Stomach (tissue), 9 donors: Measurements from ENCODE around the gene TMEM147. TPM values are rescaled to one million over a fixed set of nuclear protein-coding genes. Genes with fewer than 3 reads are reported as not detected.

Source experiments
- DNase-seq, 2 donors: peaks; one replicate each; pipeline versions ENCODE4 v3.0.0 to v3.0.0-alpha.2; 2013 to 2019
- H3K27ac ChIP-seq, 5 donors: fragments of 200-600 bp in 4 of 5; sonication (generic) in 4 of 5; one replicate each; pipeline ENCODE4 v1.5.1; 2013 to 2019; ENCODE audit warnings: mild to moderate bottlenecking in 1 of 5, moderate library complexity in 1 of 5
- H3K27me3 ChIP-seq, 3 donors: fragments of 200-600 bp; sonication (generic); one replicate each; pipeline ENCODE4 v1.5.1; 2017 to 2019; ENCODE audit warnings: mixed run types in 1 of 3
- H3K36me3 ChIP-seq, 4 donors: fragments of 200-600 bp; sonication (generic); 1 replicate in 3 of 4; 2 replicates in 1 of 4; pipeline ENCODE4 v1.5.1; 2016 to 2019
- H3K4me1 ChIP-seq, 4 donors: fragments of 200-600 bp; sonication (generic); one replicate each; pipeline ENCODE4 v1.5.1; 2016 to 2019
- H3K4me3 ChIP-seq, 4 donors: fragments of 200-600 bp; sonication (generic) in 3 of 4; one replicate each; pipeline ENCODE4 v1.5.1; 2016 to 2019; ENCODE audit warnings: mild to moderate bottlenecking in 1 of 4
- H3K9me3 ChIP-seq, 4 donors: fragments of 200-600 bp; sonication (generic); one replicate each; pipeline ENCODE4 v1.5.1; 2016 to 2019
- CTCF ChIP-seq, 7 experiments: fragments of 450-650 bp in 4 of 7; fragments of 200-600 bp in 3 of 7; sonication (generic) in 3 of 7; IDR thresholded peaks; one replicate each; pipeline ENCODE4 v1.5.1; 2016 to 2019; ENCODE audit warnings: antibody characterized with exemption in 7 of 7, control low read depth in 2 of 7, mild to moderate bottlenecking in 1 of 7
- EP300 ChIP-seq: sonication (generic); formaldehyde crosslinking; IDR thresholded peaks from one replicate; pipeline ENCODE4 v1.6.1; 2017; ENCODE audit warnings: antibody characterized with exemption
- POLR2A ChIP-seq, 4 donors: fragments of 450-650 bp; IDR thresholded peaks; one replicate each; pipeline ENCODE4 v1.6.1; 2016; ENCODE audit warnings: antibody characterized with exemption in 4 of 4, control low read depth in 2 of 4, mild to moderate bottlenecking in 1 of 4, moderate library complexity in 1 of 4
- POLR2AphosphoS5 ChIP-seq, 3 donors: sonication (generic); formaldehyde crosslinking; IDR thresholded peaks; one replicate each; pipeline ENCODE4 v1.6.1; 2016; ENCODE audit warnings: antibody characterized with exemption in 3 of 3
- WGBS, 5 donors: extraction: QIAGEN DNeasy Blood & Tissue Kit in 3 of 5; methylation state at CpG; one replicate each; pipeline versions ENCODE4 v1.1.5 to v1.1.7; 2013 to 2018; 5-methylcytosine and 5-hydroxymethylcytosine counted together
- intact Hi-C: fragments of 100-400 bp; cut with DNase I; formaldehyde crosslinking; loops from one replicate; pipeline ENCODE4 v1.15.1; 2023; ENCODE audit warnings: low total_unique reads
- polyA plus RNA-seq, 3 donors: library from polyadenylated mRNA; stranded (reverse); fragments of 200-250 nt; gene quantifications; one replicate each; pipeline ENCODE4 v1.2.3, GENCODE V29; 2013
- total RNA-seq, 5 donors: library from RNA; depleted of rRNA; stranded (reverse); fragments of >200 nt; gene quantifications; one replicate each; pipeline versions ENCODE4 v1.1.0 to v1.2.3, GENCODE V29; 2014 to 2016
- donor health status: healthy with polysubstance abuse.
- donor health status: Bipolar disorder and iron deficiency.
- donor health status: healthy.

The TMEM147 gene
- total and polyA plus RNA-seq, 8 donors = 7.0 to 131 (median 62.5) TPM

DNA sequence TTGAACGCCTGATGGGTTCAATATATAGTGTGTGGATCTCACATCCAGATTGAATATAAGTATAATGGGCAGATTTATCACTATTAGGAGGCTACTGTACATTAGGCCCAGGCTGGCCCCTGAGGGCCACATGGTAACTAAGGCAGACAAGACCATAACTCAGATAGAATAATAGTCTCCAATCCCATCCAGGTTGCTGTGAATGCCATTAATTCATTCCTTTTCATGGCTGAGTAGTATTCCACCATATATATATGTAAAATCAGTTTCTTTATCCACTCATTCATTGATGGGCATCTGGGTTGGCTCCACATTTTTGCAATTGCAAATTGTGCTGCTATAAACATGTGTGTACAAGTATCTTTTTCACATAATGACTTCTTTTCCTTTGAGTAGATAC lies 32.5 kb downstream of the TMEM147 start:
- DNase-seq = no peak
- H3K4me1 ChIP-seq = no peaks in the 10 kb centered on the region
- intact Hi-C loops = no loop called here
- TF ChIP-seq EP300 = no peak
- TF ChIP-seq POLR2A (IDR thresholded peaks at IDR 0.05) = no peak
- no peak for TF ChIP-seq CTCF (IDR thresholded peaks at IDR 0.05)
- no peak for TF ChIP-seq POLR2AphosphoS5 (IDR thresholded peaks at IDR 0.05)
- H3K4me3 ChIP-seq = no peak overlapping the region
- H3K27me3 ChIP-seq = peaks cover 0 to 16% (median 0%) of the 10 kb centered on the region in 3 donors
- peaks cover 6 to 31% (median 25%) of the 10 kb centered on the region in 4 donors for H3K9me3 ChIP-seq
- H3K27ac ChIP-seq = no peak overlapping the region
- no peaks in the 10 kb centered on the region for H3K36me3 ChIP-seq
- WGBS, 5 donors = 76 to 93% (median 81%) methylated on average over 1 of the region's 1 CpG

DNA sequence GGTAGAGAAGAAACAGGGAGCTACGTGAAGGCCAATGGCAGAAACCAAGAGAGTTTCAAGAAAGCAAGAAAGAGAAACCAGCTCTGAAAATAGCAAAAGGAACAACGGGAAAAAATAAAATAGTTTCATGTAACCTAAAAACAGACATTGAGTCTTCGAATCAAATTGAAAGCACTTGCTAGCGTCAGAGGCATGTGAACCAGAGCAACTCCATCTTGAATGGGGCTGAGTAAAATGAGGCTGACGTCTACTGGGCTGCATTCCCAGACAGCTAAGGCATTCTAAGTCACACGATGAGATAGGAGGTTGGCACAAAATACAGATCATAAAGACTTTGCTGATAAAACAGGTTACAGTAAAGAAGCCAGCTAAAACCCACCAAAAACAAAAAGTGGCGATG lies 33.3 kb downstream of the TMEM147 start:
- DNase-seq = no peak
- H3K27me3 ChIP-seq = peaks cover 0 to 22% (median 3%) of the 10 kb centered on the region in 3 donors
- TF ChIP-seq CTCF (IDR thresholded peaks at IDR 0.05) (no peak), POLR2A (IDR thresholded peaks at IDR 0.05) (no peak), POLR2AphosphoS5 (IDR thresholded peaks at IDR 0.05) (no peak), EP300 (no peak)
- H3K9me3 ChIP-seq = peaks cover 6 to 31% (median 25%) of the 10 kb centered on the region in 4 donors
- no peaks in the 10 kb centered on the region for H3K36me3 ChIP-seq
- no peak overlapping the region for H3K27ac ChIP-seq
- WGBS, 5 donors = 63 to 70% (median 66%) methylated on average over 7 of the region's 7 CpGs
- H3K4me3 ChIP-seq = no peak overlapping the region
- intact Hi-C loops = no loop called here
- H3K4me1 ChIP-seq = no peaks in the 10 kb centered on the region

DNA sequence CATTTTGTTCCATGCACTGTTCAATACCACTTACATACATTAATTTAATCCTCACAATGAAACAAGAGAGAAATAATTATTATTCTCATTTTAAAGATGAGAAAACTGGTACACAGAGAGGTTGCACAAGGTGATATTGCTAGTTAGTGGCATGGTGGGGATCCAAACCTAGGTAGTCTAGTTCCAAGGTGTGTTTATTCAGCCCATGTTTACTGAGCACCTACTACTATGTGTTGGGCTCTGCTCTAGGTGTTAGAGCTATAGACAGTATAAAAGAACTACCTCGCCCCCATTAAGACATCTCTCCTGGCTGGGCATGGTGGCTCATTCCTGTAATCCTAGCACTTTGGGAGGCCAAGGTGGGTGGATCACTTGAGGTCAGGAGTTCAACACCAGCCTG lies 37.3 kb downstream of the TMEM147 start:
- H3K36me3 ChIP-seq = no peaks in the 10 kb centered on the region
- H3K4me1 ChIP-seq = no peaks in the 10 kb centered on the region
- TF ChIP-seq POLR2AphosphoS5 (IDR thresholded peaks at IDR 0.05) (no peak), POLR2A (IDR thresholded peaks at IDR 0.05) (no peak), CTCF (IDR thresholded peaks at IDR 0.05) (no peak), EP300 (no peak)
- intact Hi-C loops = no loop called here
- peaks cover 0 to 6% (median 0%) of the 10 kb centered on the region in 4 donors for H3K9me3 ChIP-seq
- peaks cover 0 to 34% (median 9%) of the 10 kb centered on the region in 3 donors for H3K27me3 ChIP-seq
- 79 to 90% (median 80%) methylated on average over 1 of the region's 1 CpG for WGBS, 5 donors
- no peak overlapping the region for H3K27ac ChIP-seq
- no peak for DNase-seq
- no peak overlapping the region for H3K4me3 ChIP-seq

DNA sequence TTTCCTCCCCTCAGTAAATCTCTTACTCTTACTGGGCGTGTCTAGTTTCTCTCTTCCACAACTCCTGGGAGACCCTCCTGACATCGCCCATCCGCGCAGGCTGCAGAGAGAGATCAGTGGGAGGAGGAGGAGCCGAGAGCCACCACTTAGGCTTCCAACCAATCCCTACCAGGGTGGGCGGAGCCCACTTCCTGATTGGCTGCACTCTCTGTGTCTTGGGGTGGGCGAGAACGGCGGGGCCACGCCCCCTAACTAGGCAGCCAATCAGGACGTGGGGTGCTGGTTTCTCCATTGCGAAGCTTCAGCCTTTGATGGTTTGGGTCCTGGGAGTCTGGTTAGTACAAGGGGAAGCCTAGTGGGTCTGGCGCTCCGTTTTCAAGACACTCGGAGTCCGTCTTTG lies 40.4 kb downstream of the TMEM147 start, which contains the start of gene PMIS2:
TSS of gene PMIS2 (plus strand) at position 326 of the 400 bp plus-strand sequence. CDS start 87 bp downstream, outside the sequence.
- peaks cover 0 to 6% (median 0%) of the 10 kb centered on the region in 4 donors for H3K9me3 ChIP-seq
- H3K4me1 ChIP-seq = no peaks in the 10 kb centered on the region
- no peak for TF ChIP-seq CTCF (IDR thresholded peaks at IDR 0.05)
- TF ChIP-seq POLR2A (IDR thresholded peaks at IDR 0.05) = no peak
- no peak for TF ChIP-seq EP300
- TF ChIP-seq POLR2AphosphoS5 (IDR thresholded peaks at IDR 0.05) = no peak
- no peak within 1 kb of the TSS for H3K4me3 ChIP-seq
- 31 to 60% (median 50%) methylated on average over 14 to 16 of the region's 16 CpGs for WGBS, 5 donors
- intact Hi-C loops = no loop called here
- no peak within 1 kb of the TSS for H3K27ac ChIP-seq
- peaks cover 0 to 34% (median 9%) of the 10 kb centered on the region in 3 donors for H3K27me3 ChIP-seq
- no peaks in the 10 kb centered on the region for H3K36me3 ChIP-seq
- no peak for DNase-seq
